Hematopoietic multipotent progenitor cell treated with erythropoietin and hydrocortisone succinate and interleukin-3 and kit ligand, for 8 days (in vitro differentiated cells): ENCODE data around the gene SFXN2.
"Not testable (repeated sequence)": the region's sequence is repeated elsewhere in the genome, so short reads cannot be mapped to it uniquely, and the experiment has no call there.

Experiments
- DNase-seq: peaks from one replicate; pipeline ENCODE4 v3.0.0-alpha.2; 2015

SFXN2 gene

GRCh38 chr10:102723989-102724388, 9.6 kb downstream of the SFXN2 start:
- no peak for DNase-seq

GRCh38 chr10:102726274-102726673, 11.8 kb downstream of the SFXN2 start:
- DNase-seq = no peak

DNA sequence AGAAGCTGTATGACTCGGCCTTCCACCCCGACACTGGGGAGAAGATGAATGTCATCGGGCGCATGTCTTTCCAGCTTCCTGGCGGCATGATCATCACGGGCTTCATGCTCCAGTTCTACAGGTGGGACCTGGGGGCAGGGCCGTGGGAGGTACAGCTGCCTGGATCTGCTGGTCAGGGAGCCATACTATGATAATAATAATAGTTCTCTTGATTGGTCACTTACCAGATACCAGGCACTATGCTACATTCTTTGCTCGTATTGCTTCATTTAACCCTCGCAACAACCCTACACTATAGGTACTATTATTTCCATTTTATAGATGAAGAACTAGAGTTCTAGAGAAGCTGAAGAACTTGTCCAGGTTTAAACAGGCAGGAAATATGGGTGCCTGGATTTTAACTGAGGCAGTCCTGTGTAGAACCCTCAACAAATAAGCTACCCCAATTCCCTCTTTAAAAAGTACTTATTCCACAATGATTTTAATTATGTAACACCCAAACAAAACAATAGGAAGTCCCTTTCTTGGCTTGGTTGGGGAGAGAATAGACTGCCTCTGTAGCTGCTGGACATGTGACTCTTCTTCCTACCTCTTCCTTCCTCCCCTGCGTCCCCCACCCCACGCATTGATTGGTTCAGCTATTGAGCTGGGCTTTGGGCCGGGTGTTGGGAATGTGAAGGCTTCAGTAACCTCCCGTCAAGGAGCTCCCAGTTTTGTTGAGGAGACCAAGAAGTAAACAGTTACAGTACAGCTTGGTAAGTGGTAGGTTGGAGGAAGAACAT, 12.8 kb downstream of the SFXN2 start:
- no peak for DNase-seq

DNA sequence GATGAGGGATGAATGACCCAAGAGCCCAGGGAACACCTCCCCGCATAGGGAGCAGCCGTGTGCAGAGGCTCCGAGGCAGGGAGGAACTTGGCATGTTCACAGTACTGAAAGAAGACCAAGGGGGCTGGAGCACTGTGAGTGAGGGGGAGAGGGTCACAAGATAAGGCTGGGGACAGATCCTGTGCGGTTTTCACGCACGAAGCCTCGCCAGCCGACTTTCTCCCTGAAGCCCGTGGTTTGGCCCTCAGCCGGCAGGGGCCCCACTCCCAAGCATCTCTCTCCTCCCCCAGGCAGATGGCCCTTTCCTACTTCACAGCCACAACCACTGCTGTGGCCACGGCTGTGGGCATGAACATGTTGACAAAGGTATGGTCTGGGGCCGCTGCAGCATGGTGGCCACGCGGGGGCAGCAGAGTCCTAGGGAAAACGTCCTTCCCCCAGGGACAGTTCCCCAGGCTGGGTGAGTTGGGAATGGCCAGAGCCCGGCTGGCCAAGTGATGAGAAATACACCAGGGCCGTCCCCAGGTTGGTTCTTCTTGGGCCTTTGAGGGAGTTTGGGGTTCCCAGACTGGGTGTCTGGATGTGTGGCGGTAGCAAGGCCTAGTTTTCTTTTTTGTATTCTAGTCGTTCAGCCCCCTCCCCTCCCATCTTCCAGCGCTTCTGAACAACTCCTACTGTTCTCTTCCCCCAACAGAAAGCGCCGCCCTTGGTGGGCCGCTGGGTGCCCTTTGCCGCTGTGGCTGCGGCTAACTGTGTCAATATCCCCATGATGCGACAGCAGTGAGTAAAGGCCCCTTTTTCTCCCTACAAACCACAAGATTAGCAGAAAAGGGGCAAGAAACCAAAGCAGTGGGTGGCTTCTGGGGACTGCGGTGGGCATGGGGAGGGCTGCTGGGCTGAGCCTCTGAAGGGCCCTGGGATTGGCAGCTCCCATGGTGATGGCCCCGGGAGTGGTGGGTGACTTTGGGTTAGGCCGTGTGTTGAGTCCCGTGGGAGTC, 14.9 kb downstream of the SFXN2 start:
- DNase-seq = peak; percentile 78

GRCh38 chr10:102731222-102731800, 16.9 kb downstream of the SFXN2 start:
- no peak for DNase-seq

DNA sequence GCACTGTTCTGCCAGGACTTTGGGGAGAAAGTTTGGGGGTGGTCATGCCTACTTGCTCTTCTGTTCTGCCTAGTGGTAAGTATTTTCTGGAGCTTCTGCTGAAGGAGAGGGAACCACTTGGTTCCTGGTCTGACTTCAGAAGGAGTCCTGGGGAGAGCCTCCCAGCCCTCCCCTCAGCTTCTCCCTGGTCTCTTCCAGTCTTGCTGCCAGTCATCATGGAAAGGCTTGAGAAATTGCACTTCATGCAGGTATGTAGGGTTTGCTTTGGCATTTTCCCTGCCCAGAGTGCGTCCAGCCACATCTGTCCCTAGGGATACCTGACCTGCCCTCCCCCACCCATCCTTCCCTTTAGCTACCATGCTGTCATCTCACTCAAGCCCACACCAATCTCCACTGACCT, 18.2 kb downstream of the SFXN2 start:
- DNase-seq = no peak

GRCh38 chr10:102735065-102735562, 20.7 kb downstream of the SFXN2 start:
- DNase-seq = no peak

- peak; percentile 68 for DNase-seq
These were observed 24.3 kb downstream of the SFXN2 start for GRCh38 chr10:102738692-102739121.

GRCh38 chr10:102740229-102740628, 25.8 kb downstream of the SFXN2 start:
- no peak for DNase-seq

GRCh38 chr10:102741726-102742237, 27.3 kb downstream of the SFXN2 start:
- DNase-seq = no peak

GRCh38 chr10:102742313-102742712, 27.9 kb downstream of the SFXN2 start:
- DNase-seq = not testable (repeated sequence)

- no peak for DNase-seq
These were observed 28.7 kb downstream of the SFXN2 start for GRCh38 chr10:102743078-102743587.

GRCh38 chr10:102743588-102744373, 29.3 kb downstream of the SFXN2 start, which contains the start of gene WBP1L:
Gene WBP1L, plus strand, starts transcription at chr10:102743948. Its CDS starts 106 bp downstream, at chr10:102744054.
- DNase-seq = peak; percentile 100

GRCh38 chr10:102744374-102745051, 30.1 kb downstream of the SFXN2 start:
- DNase-seq = peak; percentile 56

GRCh38 chr10:102745157-102745556, 30.7 kb downstream of the SFXN2 start:
- DNase-seq = no peak

DNA sequence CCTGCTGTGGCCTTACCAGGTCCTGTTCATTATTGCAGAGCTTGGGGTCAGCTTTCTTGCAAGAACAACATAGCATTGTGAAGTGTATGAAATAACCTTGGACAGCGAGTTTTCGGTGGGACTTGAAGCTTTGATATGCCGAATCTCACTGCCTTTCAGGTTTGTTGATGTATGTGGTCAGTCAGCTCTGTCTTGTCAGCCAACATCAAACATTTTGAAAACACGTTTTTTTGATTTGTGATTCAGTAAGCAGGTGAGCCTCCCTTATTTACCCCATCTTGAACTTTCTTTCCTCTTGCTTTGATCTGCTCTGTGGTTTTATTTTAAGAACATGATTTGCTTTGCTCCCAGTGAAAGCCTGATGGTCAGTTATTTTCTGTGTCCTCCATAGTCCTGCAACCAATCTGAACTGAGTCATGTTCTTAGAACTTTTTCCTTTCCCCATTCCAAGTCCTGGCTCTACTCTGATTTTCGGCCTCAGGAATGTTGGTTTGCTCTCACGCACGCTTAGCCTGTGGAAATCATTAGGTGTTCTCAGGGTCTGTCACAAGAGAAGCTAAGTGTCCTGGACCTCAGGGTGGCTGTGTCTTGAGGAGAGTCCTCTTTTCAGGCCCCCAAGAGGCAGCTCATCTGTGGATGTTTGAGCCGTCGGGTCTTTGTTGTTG, 38.0 kb downstream of the SFXN2 start:
- DNase-seq = no peak

DNA sequence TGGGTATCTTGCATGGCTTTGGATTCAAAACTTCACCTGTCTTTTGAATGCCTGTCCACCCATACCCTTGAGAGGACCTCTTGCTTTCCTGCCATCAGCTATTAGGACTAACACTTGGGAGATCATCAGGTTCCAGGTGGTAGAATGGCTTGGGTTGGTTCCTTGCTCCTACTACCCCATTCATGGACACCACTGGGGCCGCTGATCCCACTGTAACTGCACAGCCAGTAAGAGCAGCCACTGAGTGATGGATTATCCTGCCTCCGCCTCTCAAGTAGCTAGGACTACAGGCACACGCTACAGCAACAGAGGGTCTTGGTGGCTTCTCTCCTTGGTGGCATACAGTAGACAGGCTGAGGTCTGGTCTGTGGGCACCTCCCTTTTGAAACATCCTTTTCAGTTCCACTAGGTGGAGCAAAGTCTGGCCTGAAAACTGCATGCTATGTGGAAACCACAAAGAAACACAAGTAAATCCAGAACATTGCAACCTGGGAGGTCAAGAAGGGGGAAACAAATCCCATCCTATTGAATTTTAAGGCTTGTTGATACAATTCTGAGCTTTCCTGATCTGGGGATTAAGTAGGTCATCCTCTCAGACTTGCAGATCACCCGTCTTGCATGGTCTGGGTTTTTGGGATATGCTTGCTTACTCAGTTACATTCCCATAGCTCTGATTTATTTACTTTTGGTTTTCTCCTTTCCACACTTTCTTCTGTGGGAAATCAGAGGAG, 38.7 kb downstream of the SFXN2 start:
- DNase-seq = peak; percentile 68

DNA sequence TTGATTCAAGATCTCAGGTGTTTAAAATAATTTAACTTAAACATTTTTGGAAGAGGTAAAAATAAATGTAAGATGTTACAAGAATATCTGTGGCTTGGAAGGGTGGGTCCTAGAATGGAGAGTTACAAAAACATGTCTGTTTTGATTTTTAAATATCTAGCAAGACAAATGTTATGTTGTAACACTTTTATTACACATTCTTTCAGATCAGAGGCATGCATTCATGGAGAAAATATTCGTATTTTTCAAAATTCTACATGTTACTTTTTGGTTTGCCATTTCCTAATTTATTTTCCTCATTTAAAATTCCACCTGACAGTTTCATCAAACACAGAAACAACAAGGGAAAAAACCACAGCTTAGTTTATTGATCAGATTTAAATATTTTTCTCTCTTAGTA, 39.3 kb downstream of the SFXN2 start:
- DNase-seq = no peak

- DNase-seq = no peak
These were observed 42.9 kb downstream of the SFXN2 start for GRCh38 chr10:102757323-102757722.
